HG02759 (cell line): Measurements from ENCODE around the gene MAPK6.
"Not testable (repeated sequence)": the region's sequence is repeated elsewhere in the genome, so short reads cannot be mapped to it uniquely, and the experiment has no call there.

Experiments
- ATAC-seq: cut with Tn5 transposase; IDR thresholded peaks from one replicate; pipeline ENCODE4 v1.9.1; 2021; ENCODE audit warnings: mild to moderate bottlenecking, moderate library complexity; ENCODE audit not compliant: unreplicated experiment

MAPK6 gene

GRCh38 chr15:52078876-52079700 lies 60.1 kb downstream of the MAPK6 start:
- peak; percentile 32 for ATAC-seq

- no peak for ATAC-seq
Observed at GRCh38 chr15:52080031-52080430, 61.0 kb downstream of the MAPK6 start.

GRCh38 chr15:52080706-52081392 lies 61.8 kb downstream of the MAPK6 start:
- no peak for ATAC-seq

- ATAC-seq = peak; percentile 85
Observed at GRCh38 chr15:52082197-52083036, 63.4 kb downstream of the MAPK6 start.

- peak; percentile 25 for ATAC-seq
Observed at GRCh38 chr15:52083037-52083359, 64.0 kb downstream of the MAPK6 start.

GRCh38 chr15:52083603-52084002 lies 64.6 kb downstream of the MAPK6 start:
- ATAC-seq = no peak

GRCh38 chr15:52085299-52085698 lies 66.3 kb downstream of the MAPK6 start:
- no peak for ATAC-seq

GRCh38 chr15:52086011-52086786 lies 67.2 kb downstream of the MAPK6 start:
- ATAC-seq = no peak

- ATAC-seq = no peak
Observed at GRCh38 chr15:52090193-52090592, 71.2 kb downstream of the MAPK6 start.

GRCh38 chr15:52093167-52093538 lies 74.1 kb downstream of the MAPK6 start:
- no peak for ATAC-seq

- ATAC-seq = no peak
Observed at GRCh38 chr15:52093539-52094510, 74.8 kb downstream of the MAPK6 start.

GRCh38 chr15:52094811-52095584 lies 76.0 kb downstream of the MAPK6 start:
- no peak for ATAC-seq

- no peak for ATAC-seq
Observed at GRCh38 chr15:52095597-52096262, 76.7 kb downstream of the MAPK6 start.

GRCh38 chr15:52096536-52096935 lies 77.5 kb downstream of the MAPK6 start:
- not testable (repeated sequence) for ATAC-seq

- no peak for ATAC-seq
Observed at GRCh38 chr15:52097180-52097579, 78.2 kb downstream of the MAPK6 start.

- no peak for ATAC-seq
Observed at GRCh38 chr15:52098323-52098722, 79.3 kb downstream of the MAPK6 start.

- ATAC-seq = no peak
Observed at GRCh38 chr15:52099651-52100272, 80.7 kb downstream of the MAPK6 start.
